ENCODE measurements around the gene HTT.
"Not testable (repeated sequence)": the region's sequence is repeated elsewhere in the genome, so short reads cannot be mapped to it uniquely, and the experiment has no call there.

HTT gene

DNA sequence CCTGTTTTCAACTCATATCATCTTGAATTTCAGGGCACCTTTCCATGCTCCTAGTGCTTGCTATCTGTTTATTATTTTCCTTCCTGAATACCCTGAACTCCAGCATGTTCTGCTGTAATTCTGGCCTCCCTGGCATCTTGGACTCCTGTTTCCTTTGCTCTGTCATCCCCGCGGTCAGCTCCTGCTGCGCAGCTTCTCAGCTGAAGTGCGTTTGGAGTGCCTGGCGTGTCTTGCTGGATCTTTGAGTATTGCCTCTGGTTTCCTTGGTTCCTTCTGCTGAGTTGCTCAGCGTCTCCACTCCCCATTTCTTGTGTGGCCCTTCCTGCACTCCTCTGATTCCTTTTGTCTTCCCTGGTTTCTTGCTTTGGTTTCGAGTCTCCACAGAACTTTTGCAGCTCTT lies 84.4 kb downstream of the HTT start:
- H3K9me2 ChIP-seq (replicated peaks; ENCODE audit: low read depth, low read length): no peaks in the 10 kb centered on the region
- no peak overlapping the region for H3K4me2 ChIP-seq (ENCODE audit: low read depth, low read length, poor library complexity, severe bottlenecking)
- no peak overlapping the region for H2AFZ ChIP-seq (ENCODE audit: low read length)
- H3K27me3 ChIP-seq (ENCODE audit: insufficient read depth, low read length, poor library complexity, severe bottlenecking): no peaks in the 10 kb centered on the region
- H3K4me3 ChIP-seq (ENCODE audit: low read length, poor library complexity, severe bottlenecking): no peak overlapping the region
- H3K4me1 ChIP-seq (ENCODE audit: insufficient read depth, low read length, poor library complexity, severe bottlenecking): no peaks in the 10 kb centered on the region
- peaks cover 55% of the 10 kb centered on the region; the same call in 1 of the 2 replicates for H3K36me3 ChIP-seq (ENCODE audit: insufficient read depth, low read length)
- no peaks in the 10 kb centered on the region for H3K79me2 ChIP-seq (ENCODE audit: insufficient read depth, low read length)
- no peak overlapping the region for H3K9ac ChIP-seq (ENCODE audit: low read depth, low read length, poor library complexity, severe bottlenecking)
- TF ChIP-seq, protein P1, sequence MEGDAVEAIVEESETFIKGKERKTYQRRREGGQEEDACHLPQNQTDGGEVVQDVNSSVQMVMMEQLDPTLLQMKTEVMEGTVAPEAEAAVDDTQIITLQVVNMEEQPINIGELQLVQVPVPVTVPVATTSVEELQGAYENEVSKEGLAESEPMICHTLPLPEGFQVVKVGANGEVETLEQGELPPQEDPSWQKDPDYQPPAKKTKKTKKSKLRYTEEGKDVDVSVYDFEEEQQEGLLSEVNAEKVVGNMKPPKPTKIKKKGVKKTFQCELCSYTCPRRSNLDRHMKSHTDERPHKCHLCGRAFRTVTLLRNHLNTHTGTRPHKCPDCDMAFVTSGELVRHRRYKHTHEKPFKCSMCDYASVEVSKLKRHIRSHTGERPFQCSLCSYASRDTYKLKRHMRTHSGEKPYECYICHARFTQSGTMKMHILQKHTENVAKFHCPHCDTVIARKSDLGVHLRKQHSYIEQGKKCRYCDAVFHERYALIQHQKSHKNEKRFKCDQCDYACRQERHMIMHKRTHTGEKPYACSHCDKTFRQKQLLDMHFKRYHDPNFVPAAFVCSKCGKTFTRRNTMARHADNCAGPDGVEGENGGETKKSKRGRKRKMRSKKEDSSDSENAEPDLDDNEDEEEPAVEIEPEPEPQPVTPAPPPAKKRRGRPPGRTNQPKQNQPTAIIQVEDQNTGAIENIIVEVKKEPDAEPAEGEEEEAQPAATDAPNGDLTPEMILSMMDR (conservative IDR thresholded peaks at IDR 0.05; ENCODE audit: low read length): no peak
- no peak for TF ChIP-seq EZH2phosphoT487 (IDR thresholded peaks at IDR 0.05; ENCODE audit: borderline replicate concordance)
- no peaks in the 10 kb centered on the region for H4K20me1 ChIP-seq (ENCODE audit: insufficient read depth, low read length, poor library complexity, severe bottlenecking)
- H3K9me3 ChIP-seq (ENCODE audit: insufficient read depth, low read depth, low read length): no peaks in the 10 kb centered on the region
- H3F3A ChIP-seq (ENCODE audit: low read depth): no peaks in the 10 kb centered on the region

DNA sequence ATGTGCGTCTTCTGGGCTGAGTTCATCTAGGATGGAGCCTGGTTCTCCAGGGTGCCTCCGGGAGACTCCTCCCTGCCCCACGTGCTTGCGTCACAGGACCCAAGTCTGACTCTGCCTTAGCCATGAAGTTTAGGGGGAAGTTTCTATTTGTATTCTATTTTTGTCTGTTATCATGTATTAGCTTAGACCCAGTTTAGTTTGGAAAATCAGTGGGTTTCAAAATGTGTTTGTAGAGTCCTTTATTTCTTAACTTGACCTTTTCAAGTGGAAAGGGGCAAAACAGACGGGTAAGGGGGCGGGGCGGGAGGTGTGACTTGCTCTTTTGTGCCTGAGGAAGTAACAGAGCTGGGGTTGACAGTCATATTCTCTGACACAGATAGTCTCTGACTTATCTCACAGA lies 86.0 kb downstream of the HTT start:
- Histone ChIP-seq H3K4me2 (ENCODE audit: low read depth, low read length, poor library complexity, severe bottlenecking) (no peak overlapping the region), H3K36me3 (ENCODE audit: insufficient read depth, low read length) (peaks cover 45% of the 10 kb centered on the region; the same call in 1 of the 2 replicates), H4K20me1 (ENCODE audit: insufficient read depth, low read length, poor library complexity, severe bottlenecking) (no peaks in the 10 kb centered on the region), H3K27me3 (ENCODE audit: insufficient read depth, low read length, poor library complexity, severe bottlenecking) (no peaks in the 10 kb centered on the region), H3F3A (ENCODE audit: low read depth) (no peaks in the 10 kb centered on the region), H3K9ac (ENCODE audit: low read depth, low read length, poor library complexity, severe bottlenecking) (no peak overlapping the region), H3K9me3 (ENCODE audit: insufficient read depth, low read depth, low read length) (no peaks in the 10 kb centered on the region; the same call in 1 of the 2 replicates), H3K4me3 (ENCODE audit: low read length, poor library complexity, severe bottlenecking) (no peak overlapping the region), H2AFZ (ENCODE audit: low read length) (no peak overlapping the region), H3K4me1 (ENCODE audit: insufficient read depth, low read length, poor library complexity, severe bottlenecking) (no peaks in the 10 kb centered on the region), H3K79me2 (ENCODE audit: insufficient read depth, low read length) (no peaks in the 10 kb centered on the region), H3K9me2 (replicated peaks; ENCODE audit: low read depth, low read length) (no peaks in the 10 kb centered on the region)
- TF ChIP-seq, protein P1 (conservative IDR thresholded peaks at IDR 0.05; ENCODE audit: low read length): no peak
- no peak for TF ChIP-seq EZH2phosphoT487 (IDR thresholded peaks at IDR 0.05; ENCODE audit: borderline replicate concordance)

DNA sequence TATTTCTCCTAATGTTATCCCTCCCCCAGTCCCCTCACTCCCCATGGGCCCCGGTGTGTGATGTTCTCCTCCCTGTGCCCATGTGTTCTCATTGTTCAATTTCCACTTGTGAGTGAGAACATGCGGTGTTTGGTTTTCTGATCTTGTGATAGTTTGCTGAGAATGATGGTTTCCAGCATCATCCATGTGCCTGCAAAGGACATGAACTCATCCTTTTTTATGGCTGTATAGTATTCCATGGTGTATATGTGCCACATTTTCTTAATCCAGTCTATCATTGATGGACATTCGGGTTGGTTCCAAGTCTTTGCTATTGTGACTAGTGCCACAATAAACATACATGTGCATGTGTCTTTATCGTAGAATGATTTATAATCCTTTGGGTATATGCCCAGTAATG lies 86.6 kb downstream of the HTT start:
- not testable (repeated sequence) for H3K79me2 ChIP-seq (ENCODE audit: insufficient read depth, low read length); H3K9me2 ChIP-seq (replicated peaks; ENCODE audit: low read depth, low read length); H3K27me3 ChIP-seq (ENCODE audit: insufficient read depth, low read length, poor library complexity, severe bottlenecking); H3K4me1 ChIP-seq (ENCODE audit: insufficient read depth, low read length, poor library complexity, severe bottlenecking); H4K20me1 ChIP-seq (ENCODE audit: insufficient read depth, low read length, poor library complexity, severe bottlenecking); H3K4me2 ChIP-seq (ENCODE audit: low read depth, low read length, poor library complexity, severe bottlenecking); H3K9me3 ChIP-seq (ENCODE audit: insufficient read depth, low read depth, low read length); H3K4me3 ChIP-seq (ENCODE audit: low read length, poor library complexity, severe bottlenecking); H2AFZ ChIP-seq (ENCODE audit: low read length); H3K9ac ChIP-seq (ENCODE audit: low read depth, low read length, poor library complexity, severe bottlenecking); H3F3A ChIP-seq (ENCODE audit: low read depth)
- H3K36me3 ChIP-seq (ENCODE audit: insufficient read depth, low read length): peaks cover 41% of the 10 kb centered on the region; the same call in 1 of the 2 replicates

DNA sequence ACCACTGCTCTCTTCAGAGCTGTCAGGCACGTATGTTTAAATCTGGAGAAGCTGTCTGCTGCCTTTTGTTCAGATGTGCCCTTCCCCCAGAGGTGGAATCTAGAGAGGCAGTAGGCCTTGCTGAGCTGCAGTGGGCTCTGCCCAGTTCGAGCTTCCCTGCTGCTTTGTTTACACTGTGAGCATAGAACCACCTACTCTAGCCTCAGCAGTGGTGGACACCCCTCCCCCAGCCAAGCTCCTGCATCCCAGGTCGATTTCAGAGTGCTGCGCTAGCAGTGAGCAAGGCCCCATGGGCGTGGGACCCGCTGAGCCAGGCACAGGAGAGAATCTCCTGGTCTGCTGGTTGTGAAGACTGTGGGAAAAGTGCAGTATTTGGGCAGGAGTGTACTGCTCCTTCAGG lies 92.0 kb downstream of the HTT start:
- H3K79me2 ChIP-seq (ENCODE audit: insufficient read depth, low read length); H3K4me1 ChIP-seq (ENCODE audit: insufficient read depth, low read length, poor library complexity, severe bottlenecking); H3K4me2 ChIP-seq (ENCODE audit: low read depth, low read length, poor library complexity, severe bottlenecking); H3F3A ChIP-seq (ENCODE audit: low read depth); H4K20me1 ChIP-seq (ENCODE audit: insufficient read depth, low read length, poor library complexity, severe bottlenecking); H3K9me2 ChIP-seq (replicated peaks; ENCODE audit: low read depth, low read length); H3K9me3 ChIP-seq (ENCODE audit: insufficient read depth, low read depth, low read length); H2AFZ ChIP-seq (ENCODE audit: low read length); H3K4me3 ChIP-seq (ENCODE audit: low read length, poor library complexity, severe bottlenecking); H3K9ac ChIP-seq (ENCODE audit: low read depth, low read length, poor library complexity, severe bottlenecking); H3K27me3 ChIP-seq (ENCODE audit: insufficient read depth, low read length, poor library complexity, severe bottlenecking): not testable (repeated sequence)
- peaks cover 19% of the 10 kb centered on the region; the same call in 1 of the 2 replicates for H3K36me3 ChIP-seq (ENCODE audit: insufficient read depth, low read length)

Data from Loucy (cell line).